Stimulated activated CD8-positive, alpha-beta memory T cell treated with anti-CD3 and anti-CD28 coated beads, Interleukin-4, amount 100 ng/mL, for 4 hours (primary cell): ENCODE results near the gene ENPP3.

ENCODE experiments used
- DNase-seq, 2 donors: peaks; one replicate each; pipeline ENCODE4 v3.0.0-alpha.2; 2020; ENCODE audit warnings: low read depth in 2 of 2, low spot score in 1 of 2

The ENPP3 gene

DNA sequence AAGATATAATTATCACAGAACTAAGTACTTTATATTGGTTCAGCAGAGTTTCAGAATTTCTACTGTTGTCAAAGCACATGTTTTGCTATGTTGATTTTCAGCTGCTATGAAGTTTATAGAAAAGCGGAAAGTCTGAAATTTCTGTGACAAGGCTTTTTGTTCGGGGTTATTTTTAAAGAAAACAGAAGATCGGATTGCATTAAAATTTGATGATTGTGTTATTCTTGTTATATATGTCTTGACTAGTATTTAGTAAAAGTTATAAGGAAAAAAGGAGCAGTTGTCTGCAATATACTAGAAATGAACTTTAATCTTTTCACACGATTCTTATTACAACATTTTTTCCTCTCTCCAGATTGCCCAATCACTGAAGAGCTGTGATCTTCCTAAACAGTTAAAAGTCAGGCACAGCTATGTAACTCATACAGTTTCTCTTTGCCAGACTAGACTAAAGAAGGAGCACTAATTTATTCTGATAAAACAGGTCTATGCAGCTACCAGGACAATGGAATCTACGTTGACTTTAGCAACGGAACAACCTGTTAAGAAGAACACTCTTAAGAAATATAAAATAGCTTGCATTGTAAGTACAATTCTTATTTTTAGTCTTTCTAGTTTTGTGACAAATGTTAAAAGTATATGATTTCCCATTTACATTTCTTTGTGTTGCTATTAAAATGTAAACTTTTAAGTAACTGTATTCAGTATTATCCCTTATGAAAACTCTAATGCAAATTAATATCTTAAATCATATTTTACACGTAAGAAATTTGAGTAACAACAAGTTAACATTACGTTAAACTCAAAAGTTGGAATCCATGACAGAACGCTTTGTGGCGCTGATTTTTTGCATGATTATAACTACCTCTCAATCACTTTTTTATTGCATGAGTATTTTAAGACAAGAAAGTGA lies at the start of gene ENPP3:
Gene ENPP3, plus strand, starts transcription at position 423 of the 913 bp plus-strand sequence. Its CDS starts 83 bp downstream, at position 506.
- DNase-seq, result no peak

DNA sequence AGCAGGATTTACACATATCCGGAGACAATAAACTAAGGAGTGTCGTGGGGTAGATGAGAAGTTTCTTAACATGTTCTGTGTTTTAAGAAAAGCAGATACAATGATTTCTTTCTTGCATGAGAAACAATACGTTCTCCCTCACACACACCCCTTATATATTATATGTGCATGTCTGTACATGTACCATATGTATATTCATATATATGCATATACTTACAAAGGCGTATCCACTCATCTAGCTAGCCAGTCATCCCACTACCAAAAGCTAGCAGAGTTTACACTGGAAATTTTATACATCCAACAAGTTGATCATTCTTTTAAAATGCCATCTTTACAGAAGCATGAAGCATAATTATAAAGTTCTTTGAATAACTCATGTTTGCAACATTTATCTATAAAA lies 49.2 kb upstream of the ENPP3 start:
- no peak for DNase-seq

DNA sequence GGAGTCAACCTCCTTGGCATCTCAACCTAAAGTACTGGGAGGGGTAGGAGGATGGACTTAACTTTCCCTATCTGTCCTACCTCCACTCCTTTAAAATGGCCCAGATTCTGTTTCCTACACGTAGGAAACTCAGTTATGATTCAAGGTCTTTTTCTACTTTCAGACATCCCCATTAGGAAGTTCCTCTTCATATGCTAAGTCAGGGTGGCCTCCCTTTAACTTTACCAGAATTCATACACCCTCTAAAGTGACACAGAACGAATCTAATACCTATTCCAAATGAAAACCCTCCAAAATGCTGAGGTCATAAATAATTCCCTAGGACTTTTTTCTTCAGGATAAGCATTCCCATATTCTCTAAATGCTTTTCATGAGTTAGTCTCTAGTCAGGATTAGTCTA lies 48.5 kb upstream of the ENPP3 start:
- DNase-seq, result no peak

DNA sequence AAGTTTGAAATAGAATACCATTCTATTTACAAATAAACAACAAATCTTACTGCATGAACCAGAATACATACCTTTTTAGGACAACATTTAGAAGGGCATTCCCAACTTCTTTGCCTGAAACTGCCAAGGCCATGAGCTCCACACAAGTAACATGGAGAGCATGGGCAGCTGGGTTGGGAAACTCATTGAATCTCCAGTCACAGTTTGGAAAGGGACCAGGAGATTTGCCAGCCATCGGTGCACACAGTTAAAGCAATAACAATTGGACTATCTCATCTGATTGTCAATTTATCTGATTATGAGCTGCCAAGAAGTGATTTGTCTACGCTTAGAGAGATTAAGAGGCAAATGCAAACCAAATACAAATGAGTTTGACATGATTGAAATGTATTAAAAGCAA lies 44.2 kb upstream of the ENPP3 start:
- DNase-seq, result no peak

DNA sequence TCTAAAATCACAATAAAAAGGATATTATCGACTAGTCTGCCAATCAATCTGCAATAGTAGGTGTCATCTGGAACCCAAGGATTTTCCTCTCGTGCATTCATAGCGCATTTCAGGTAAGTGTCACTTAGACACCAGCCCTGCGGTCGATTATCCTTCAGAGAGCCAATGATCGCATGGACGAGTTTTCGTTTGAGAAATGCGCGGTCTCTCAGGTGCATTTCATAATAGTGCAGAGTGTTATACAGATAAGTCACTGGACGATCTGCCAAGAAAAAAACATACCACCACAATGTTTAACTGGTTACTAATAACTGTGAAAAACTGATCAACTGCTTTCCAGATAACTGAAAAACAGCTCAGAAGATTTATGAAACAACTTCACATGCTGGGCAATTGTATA lies 43.0 kb upstream of the ENPP3 start:
- no peak for DNase-seq

DNA sequence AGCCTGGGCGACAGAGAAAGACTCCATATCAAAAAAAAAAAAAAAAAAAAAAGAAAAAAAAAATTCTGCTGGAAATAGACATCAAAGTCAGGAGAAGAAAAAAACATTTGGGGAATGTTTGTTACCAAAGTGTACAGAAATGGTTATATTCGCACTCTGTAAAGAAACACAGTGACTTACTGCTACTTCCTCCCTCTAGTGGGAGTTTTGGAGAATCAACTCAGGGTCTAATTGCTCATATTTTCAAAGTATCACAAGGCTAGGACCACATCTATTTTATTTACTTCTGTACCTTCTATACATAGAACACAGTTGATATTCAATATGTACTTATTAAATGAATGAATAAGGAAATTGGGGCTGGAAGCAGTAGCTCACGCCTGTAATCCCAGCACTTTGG lies 39.7 kb upstream of the ENPP3 start:
- DNase-seq, result no peak

DNA sequence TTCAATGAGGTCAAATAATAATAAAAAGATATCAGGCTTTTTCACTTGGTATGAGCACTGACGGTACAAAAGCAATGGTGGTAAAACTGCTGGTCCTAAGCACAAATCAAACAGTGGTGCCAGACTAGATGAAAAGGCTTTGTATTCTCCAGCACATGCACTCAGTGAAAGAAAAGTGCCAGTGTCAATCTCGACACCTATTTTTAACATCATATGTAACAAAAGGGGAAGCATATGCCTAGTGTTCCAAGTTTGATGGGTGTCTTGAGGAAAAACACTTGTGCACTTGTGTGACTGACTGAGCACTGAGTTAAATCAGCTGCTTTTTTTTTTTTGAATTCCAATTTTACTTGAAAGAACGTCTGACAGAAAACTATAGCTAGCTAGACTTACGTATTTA lies 36.4 kb upstream of the ENPP3 start:
- no peak for DNase-seq

DNA sequence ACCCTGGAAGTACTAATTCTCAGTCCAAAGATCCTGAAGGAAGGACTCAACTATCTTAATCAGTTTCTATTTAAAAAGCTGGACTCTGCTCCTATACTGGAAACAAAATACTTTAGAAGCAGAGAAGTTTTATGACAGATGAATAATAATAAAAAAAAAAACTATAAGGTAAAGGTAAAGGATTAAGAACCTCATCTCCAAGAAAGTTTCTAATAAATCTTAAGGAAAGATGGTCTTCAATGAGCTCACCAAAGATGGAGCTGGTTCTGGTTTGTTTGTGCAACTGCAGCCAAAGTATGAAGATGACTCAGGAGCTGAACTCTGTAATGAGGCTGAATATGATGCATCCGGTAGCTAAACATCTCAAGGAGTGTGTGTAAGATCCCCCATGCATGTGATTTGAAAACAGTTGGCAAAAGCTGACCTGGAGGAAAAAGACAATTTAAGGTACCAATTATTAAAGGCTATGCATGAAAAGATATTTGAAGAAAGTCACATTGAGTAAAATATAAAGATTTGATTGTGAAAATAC lies 34.3 kb upstream of the ENPP3 start:
- no peak for DNase-seq

DNA sequence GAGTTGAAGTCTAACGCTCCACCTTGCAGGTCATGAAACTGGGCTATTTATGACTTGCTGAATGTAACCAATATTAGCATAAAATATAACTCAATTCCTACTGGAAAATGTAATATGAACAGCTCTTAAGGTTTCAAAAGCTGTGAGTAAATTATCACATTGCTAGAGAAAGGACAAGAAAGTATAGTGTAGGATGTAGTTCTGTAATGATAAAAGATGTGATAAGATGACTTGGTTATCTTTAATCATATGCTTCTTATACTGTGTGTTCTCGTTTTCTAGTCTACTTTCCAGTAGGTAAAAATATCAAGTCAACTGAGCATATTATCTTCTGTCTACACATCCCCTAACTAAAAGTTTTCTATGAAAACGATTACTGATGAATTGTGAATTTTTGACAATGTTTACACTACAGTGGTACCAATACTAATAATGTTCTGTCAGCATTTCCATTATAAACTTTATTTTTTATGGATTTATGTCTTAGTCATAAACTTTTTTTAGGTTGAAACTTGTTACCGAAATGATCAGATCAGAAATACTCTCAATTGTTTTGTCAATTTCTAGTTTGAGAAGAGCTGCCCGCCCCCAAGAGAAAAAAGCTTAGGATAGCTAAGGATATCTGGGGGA lies 23.7 kb upstream of the ENPP3 start:
- no peak for DNase-seq

DNA sequence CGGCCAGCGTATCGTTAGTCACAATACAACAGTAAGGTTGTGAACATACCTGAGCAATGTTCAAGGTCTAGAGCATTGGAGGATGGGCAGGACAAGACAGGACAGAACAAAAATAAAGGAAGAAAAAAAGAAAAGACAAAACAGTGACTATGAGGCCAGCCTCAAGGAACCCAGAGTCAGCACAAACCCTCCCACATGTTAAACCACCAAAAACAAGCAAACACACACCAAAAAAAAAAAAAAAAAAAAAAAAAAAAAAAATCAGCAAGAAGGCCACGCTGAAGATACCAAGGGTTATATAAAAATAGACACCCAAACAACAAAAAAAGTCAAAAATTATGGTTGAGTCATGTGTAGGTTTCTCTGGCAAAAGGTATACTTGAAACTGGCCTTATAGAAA lies 21.8 kb upstream of the ENPP3 start:
- no peak for DNase-seq

DNA sequence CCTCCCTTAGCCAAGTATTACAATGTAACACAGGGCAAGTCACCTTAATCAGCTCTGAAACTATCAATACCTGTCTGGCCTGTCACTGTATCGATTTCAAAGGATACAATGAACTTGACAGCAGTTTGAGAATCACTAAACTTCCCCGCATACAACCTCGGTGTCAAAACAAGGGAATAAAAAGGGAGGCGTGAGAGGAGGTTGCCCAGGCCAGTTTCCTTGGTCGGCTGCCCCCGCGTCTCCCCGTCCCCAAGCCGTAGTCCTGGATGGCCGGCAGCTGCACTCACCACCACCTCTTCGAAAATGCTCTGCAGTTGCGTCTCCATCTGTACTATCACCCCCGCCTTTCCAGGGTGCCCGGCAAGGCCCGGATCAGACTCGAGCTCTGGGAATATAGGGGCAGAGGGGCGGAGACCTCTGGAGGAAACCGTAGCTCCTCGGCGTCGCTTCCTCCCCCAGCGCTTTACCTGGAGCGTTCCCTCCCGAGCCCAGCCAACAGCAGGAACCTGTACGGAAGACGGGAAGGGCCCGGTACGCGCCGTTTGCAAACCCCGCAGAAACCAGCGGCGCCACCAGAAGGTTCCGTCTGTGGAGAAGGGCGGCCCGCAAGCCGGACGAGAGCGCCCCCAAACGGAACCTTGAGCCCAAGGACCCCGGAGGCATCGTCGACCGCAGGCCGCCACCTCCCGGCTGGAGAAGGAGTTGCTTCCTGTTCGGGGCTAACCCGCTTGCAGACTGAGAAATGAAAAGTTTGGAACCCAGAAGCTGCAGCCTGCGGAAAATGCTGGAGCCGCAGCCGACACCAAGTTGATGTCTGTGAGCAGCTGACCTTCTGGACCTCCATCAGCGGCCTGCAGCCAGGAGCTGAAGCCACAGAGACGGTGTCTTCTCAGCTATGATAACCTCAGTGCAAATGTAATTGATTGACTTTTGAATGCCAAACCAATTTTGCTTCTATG lies 9.1 kb upstream of the ENPP3 start, which contains the start of gene MED23:
Gene MED23, minus strand, starts transcription at position 519 of the 959 bp plus-strand sequence. Its CDS starts 193 bp downstream, at position 326.
- DNase-seq, result peak; percentile 85 to 94

DNA sequence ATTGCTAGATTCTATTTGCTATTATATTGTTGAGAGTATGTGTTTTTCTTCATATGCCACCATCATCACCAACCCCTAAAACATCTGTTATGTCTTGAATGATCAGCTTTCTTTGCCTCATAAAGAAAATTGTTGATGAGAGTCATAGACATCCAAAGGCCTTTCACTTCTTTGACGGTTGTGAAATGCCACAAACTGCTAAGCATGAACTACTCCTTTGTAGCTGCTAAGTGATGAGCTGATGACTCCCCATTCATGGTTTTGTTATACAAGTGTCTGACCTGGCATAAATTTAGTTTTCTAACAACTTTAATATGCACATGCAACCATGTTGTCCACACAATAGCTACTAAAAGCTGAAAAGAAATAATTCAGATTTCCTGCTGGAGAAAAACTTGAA lies 8.4 kb upstream of the ENPP3 start:
- DNase-seq, result no peak

DNA sequence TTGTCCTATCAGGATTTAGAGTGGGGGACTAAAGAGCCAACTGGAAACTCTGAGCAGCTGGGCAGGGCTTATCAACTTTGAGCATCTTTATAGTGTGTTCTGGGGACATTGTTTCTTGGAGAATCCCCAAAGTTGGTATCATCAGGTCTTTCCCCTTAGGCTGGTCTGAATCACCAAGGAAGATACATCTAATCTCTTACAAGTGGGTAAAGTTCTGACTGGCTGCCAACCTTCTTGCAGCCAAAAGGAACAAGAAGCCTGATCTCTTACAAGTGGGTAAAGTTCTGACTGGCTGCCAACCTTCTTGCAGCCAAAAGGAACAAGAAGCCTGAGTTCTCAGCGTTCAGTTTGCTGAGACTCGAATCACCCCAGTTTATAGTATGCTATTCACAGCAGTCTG lies 7.5 kb upstream of the ENPP3 start:
- DNase-seq, result no peak

DNA sequence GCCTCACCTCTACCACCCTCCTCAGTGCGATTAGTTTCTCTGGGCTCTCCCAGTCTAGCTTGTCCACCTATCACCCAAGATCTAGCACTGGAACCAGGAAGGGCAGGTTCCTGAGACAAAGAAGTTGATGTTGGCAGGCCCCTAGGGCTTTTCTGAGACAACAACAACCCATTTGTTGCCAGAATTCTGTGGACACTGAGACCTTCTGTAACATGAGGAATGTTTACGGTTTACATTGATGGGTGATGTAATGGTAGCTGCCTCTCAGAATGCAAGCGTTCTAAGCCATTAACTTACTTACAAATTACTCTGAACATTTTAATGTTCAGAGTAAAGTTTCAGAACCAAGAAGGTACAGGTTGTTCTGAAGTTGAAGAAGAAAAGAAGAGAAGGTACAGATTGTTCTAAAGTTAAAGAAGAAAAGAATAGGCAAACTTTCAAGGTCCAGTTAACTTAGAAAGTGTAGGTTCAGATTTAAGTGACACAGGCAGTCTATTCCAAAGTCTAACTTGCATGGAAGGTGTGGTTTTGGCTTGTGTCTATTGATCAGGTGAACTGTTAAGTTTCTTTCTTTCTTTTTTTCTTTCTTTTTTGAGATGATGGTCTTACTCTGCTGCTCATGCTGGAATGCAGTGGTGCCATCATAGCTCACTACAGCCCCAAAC lies 5.3 kb upstream of the ENPP3 start:
- DNase-seq, result no peak

DNA sequence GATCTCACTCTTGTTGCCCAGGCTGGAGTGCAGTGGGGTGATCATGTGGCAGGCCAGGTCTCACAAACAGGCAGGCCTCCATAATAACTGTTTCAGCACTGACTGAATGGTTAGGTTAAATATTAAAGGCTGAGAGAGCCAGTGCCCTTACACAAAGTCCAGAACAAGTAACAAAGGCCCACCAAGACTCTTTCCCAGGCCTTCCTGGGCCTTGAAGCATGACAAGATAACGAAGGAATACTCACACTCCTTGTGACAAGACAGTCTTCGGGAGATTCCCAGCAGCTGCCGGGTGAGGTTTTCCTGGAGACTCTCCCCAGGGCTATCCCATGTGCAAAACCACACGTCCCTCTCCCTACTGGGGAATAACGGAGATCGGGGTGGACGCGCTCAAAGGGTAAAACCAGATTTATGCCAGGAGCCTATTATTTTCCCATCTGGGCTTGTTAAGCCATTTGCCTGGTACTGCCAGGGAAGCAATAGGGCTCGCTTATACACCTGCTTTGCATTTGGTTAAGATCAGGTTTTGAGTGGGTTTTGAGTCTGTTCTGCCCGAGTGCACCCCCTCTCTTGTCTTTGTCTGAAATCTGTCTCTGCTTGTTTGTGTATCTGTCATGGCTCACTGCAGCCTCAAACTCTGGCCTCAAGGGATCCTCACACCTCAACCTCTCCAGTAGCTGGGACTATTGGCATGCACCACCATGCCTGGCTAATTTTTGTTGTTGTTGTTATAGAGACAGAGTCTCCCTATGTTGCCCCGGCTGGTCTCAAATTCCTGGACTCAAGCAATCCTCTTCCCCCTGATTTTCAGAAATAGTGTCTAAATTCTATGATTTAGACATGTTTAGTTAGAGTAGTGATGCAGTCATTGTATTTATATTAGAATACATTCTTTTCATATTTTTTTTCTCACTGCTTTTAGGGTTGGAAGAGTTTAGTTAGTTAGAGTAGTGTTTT lies 1.4 kb upstream of the ENPP3 start:
- DNase-seq, result no peak

DNA sequence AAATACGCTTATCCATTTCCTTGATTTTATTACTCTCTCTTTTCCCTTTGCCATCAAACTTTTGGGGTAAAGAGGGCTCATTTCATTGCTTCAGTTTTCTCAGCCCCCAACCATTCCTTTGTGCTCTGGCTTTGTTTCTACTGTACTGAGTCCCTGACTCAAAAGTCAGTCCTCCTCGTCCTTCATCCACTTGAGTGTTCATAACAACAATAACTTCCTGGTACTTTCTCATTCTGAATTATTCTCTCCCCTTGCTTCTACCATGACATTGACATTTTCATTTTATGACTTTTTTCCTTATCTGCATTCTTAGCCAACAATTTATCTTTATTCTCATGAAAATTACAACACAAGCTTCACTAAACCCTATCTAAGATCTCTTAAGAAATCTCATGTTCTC lies 911 bp downstream of the ENPP3 start:
- DNase-seq, result no peak

DNA sequence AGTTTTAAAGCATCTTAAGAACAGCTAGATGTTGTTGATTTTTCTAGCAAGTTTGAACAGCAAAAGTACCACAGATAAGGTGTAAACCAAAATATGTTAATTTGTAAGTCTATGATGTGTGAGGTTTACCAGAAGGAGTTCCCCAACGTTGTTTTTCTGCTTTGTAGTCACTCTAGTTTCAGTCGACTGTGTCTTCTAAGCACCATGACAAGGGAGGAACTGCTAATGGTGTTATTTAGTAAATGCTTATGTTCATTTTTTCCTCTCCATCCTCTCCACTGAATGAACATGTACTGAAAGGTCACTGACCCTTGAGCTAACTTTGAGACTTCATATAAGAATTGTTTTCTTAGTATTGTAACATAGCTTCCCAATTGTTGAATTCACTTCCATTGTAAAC lies 3.0 kb downstream of the ENPP3 start:
- DNase-seq, result no peak

DNA sequence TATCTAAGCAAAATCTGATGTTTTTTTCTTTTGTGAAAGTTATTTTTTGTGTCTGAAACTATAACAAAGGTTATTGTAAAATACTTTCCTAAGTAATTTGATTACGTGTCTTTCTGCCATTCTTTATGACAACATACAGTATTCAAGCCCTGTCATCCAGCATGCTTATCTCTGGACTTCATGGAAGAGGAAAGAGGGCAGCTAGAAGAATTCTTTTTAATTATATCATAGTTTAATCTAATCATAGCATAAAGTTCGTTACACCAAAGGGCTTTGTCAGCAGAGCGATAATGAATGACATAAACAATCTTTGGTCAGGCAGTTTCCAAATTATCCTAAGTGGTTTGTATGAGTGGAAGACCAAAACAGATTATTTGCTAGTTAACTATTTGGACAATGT lies 3.5 kb downstream of the ENPP3 start:
- no peak for DNase-seq

DNA sequence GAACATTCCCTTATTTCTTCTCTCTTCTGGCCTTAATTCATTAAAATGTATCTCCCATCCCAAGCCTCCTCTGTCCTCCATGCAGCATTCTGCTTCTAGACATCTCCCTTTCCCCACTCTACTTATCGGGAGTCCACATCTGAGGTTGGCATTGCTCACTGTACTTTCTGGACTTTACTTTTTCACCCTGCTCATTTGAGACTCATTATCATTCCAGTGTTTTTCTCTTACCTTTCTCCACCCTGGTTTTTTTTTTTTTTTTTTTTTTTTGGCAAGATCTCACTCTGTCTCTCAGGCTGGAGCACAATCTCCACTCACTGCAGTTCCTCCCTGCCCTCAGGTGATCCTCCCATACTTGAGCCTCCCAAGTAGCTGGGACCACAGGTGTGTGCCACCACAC lies 4.5 kb downstream of the ENPP3 start:
- no peak for DNase-seq
